Measurements from ENCODE around the gene BBOX1. TPM values are rescaled to one million over a fixed set of nuclear protein-coding genes. Genes with fewer than 3 reads are reported as not detected.

BBOX1 gene
- total RNA-seq, 1 donor from 2014 or later = not detected

DNA sequence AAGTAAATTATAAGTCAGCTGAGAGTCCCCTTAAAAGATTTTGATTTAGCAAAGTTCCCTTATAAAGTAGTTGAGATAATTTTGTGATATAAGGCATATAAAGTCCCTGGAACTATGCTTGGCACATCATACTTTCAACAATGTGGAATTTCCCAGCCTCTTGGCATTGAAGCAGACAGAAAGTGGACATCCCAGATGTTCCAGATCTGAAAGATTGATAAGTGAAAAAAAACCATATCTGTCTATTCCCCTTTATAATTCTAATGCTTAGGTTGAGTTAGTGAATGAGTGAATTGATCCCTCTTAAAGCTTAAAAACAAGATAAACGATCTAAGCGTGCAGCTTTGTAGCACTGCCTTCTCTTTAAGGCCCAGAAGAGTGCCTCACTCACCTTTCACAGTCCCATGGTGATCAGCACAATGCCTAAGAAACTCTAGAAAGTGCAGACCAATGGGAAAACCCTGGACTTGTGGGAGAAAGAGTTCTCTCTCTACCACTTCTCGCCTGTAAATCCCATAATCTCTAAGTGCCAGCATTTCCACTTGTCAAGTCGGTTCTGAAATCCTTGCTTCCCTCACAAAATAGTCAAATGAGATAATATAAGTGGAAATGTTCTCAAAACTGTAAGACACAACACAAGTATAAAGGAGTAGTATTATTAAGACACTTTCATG, 28.9 kb upstream of the BBOX1 start:
- H3K4me3 ChIP-seq = no peak overlapping the region
- H3K27ac ChIP-seq = no peak overlapping the region
- DNase-seq (no peak), ATAC-seq (no peak)
- H3K27me3 ChIP-seq = no peaks in the 10 kb centered on the region
- TF ChIP-seq, protein P1, sequence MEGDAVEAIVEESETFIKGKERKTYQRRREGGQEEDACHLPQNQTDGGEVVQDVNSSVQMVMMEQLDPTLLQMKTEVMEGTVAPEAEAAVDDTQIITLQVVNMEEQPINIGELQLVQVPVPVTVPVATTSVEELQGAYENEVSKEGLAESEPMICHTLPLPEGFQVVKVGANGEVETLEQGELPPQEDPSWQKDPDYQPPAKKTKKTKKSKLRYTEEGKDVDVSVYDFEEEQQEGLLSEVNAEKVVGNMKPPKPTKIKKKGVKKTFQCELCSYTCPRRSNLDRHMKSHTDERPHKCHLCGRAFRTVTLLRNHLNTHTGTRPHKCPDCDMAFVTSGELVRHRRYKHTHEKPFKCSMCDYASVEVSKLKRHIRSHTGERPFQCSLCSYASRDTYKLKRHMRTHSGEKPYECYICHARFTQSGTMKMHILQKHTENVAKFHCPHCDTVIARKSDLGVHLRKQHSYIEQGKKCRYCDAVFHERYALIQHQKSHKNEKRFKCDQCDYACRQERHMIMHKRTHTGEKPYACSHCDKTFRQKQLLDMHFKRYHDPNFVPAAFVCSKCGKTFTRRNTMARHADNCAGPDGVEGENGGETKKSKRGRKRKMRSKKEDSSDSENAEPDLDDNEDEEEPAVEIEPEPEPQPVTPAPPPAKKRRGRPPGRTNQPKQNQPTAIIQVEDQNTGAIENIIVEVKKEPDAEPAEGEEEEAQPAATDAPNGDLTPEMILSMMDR (IDR thresholded peaks at IDR 0.05) = no peak
- H3K9me3 ChIP-seq = no peaks in the 10 kb centered on the region
- no peaks in the 10 kb centered on the region for H3K4me1 ChIP-seq
- H3K36me3 ChIP-seq = no peaks in the 10 kb centered on the region
- intact Hi-C loops (cut with DNase I) = no loop called here

GRCh38 chr11:27012234-27012921, 28.2 kb upstream of the BBOX1 start:
- no peak for DNase-seq
- no peak for ATAC-seq
- intact Hi-C loops (cut with DNase I) = no loop called here
- Histone ChIP-seq H3K4me3 (no peak overlapping the region), H3K27ac (no peak overlapping the region), H3K4me1 (no peaks in the 10 kb centered on the region), H3K9me3 (no peaks in the 10 kb centered on the region), H3K36me3 (no peaks in the 10 kb centered on the region), H3K27me3 (no peaks in the 10 kb centered on the region)
- TF ChIP-seq, protein P1 (IDR thresholded peaks at IDR 0.05) = no peak

DNA sequence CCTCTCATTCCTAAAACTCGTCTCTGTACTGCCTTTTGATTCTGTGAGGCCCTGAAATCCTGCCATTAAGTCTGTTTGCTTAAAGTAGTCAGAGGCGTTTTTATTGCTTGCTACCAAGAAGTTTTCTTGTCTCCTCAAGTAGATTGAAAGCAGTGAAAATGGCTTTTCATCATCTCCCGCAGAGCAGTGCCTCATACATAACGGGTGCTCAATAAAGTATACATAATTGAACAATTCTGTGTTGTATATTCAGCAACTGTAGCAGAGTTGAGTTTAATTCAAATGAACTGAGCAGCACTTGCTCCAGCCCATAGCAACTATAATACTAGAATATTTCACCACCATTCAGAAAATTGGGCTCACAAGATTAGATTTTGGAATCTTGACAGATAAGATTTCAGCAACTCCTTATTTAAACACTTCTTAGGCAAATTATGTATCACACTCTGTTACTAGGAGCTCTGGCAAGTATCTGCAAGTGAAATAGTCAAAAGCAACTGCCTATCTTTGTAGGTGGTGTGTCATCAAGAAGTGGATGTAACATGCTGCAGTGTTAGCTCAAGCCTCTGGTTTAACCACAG, 26.7 kb upstream of the BBOX1 start:
- intact Hi-C loops (cut with DNase I) = no loop called here
- no peaks in the 10 kb centered on the region for H3K9me3 ChIP-seq
- no peaks in the 10 kb centered on the region for H3K27me3 ChIP-seq
- H3K4me1 ChIP-seq = no peaks in the 10 kb centered on the region
- no peak overlapping the region for H3K4me3 ChIP-seq
- no peaks in the 10 kb centered on the region for H3K36me3 ChIP-seq
- TF ChIP-seq, protein P1 (IDR thresholded peaks at IDR 0.05) = no peak
- ATAC-seq (no peak), DNase-seq (no peak)
- H3K27ac ChIP-seq = no peak overlapping the region

DNA sequence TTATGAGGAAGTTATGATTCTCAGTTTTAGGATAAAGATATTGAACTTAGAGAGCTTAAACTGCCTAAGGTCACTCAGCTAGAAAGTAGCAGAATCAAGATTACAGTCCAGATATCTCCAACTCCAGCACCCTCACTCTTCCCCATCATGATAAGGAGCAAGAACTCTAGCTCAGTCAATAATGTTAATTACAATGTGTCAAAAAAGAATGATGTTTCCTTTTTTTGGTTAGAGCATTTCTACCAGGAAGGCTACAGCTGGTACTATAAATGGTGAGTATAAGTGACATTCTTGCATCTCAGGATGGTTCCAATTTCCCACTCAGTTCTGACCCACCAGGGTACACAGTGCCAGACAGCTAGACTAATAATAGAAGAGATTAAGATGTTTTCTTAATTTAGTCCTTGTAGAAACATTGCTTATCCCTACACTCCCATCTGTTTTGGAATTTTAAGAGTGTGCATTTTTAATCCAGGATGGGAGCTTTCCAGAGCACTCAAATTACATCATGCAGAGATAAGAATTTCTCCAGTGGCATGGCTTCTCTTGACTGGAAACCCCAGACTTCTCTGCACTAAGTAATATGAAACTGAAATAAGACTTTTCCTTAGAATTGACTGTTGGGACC, 21.6 kb upstream of the BBOX1 start:
- TF ChIP-seq, protein P1 (IDR thresholded peaks at IDR 0.05) = no peak
- DNase-seq = no peak

DNA sequence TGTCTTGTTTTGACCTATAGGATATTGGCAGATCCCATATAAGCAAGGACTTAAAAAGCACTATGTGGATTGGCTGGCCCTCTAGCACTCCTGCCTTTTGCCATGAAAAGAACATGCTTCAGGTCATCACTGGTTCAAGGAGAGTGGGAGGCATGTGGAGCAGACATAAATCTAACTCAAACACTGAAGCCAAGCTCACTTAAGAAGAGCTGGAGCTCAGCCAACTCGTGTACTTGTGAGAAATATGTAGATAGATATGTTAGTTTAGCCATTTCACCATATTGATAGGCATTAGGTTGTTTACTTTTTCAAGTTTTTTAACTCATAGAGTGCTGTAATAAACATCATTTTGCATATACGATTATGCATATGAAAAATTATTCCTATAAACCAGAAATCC, 19.9 kb upstream of the BBOX1 start:
- Histone ChIP-seq H3K36me3 (no peaks in the 10 kb centered on the region), H3K9me3 (no peaks in the 10 kb centered on the region), H3K27ac (no peak overlapping the region), H3K4me3 (no peak overlapping the region), H3K4me1 (no peaks in the 10 kb centered on the region), H3K27me3 (no peaks in the 10 kb centered on the region)
- ATAC-seq = no peak
- TF ChIP-seq, protein P1 (IDR thresholded peaks at IDR 0.05) = no peak
- intact Hi-C loops (cut with DNase I) = no loop called here
- no peak for DNase-seq

More for the DNA sequence above, 21.6 kb upstream of the BBOX1 start:
- intact Hi-C loops (cut with DNase I) = no loop called here
- Histone ChIP-seq H3K36me3 (no peaks in the 10 kb centered on the region), H3K4me1 (no peaks in the 10 kb centered on the region), H3K9me3 (no peaks in the 10 kb centered on the region), H3K27ac (no peak overlapping the region), H3K4me3 (no peak overlapping the region), H3K27me3 (no peaks in the 10 kb centered on the region)
- ATAC-seq = no peak
